Nephron progenitor cell (in vitro differentiated cells): ENCODE measurements around the gene SULT2A1.
A peak's percentile ranks its signal among the peaks of the same experiment; 100 is the strongest.
"Not testable (repeated sequence)": the region's sequence is repeated elsewhere in the genome, so short reads cannot be mapped to it uniquely, and the experiment has no call there.

Experiments
- DNase-seq: peaks from one replicate; pipeline ENCODE4 v3.0.0; 2021
- H3K27ac Mint-ChIP-seq: 2 replicates; pipeline ENCODE4 v1.8.0; 2021; ENCODE audit warnings: mild to moderate bottlenecking, moderate library complexity, mixed read lengths
- H3K27me3 Mint-ChIP-seq: 2 replicates; pipeline ENCODE4 v1.8.0; 2021; ENCODE audit warnings: mild to moderate bottlenecking, low read depth, mixed read lengths; ENCODE audit not compliant: poor library complexity
- H3K36me3 Mint-ChIP-seq: 2 replicates; pipeline ENCODE4 v1.8.0; 2021; ENCODE audit warnings: low read depth, mixed read lengths
- H3K4me1 Mint-ChIP-seq: 2 replicates; pipeline ENCODE4 v1.8.0; 2021; ENCODE audit warnings: mixed read lengths
- H3K4me3 Mint-ChIP-seq: 2 replicates; pipeline ENCODE4 v1.8.0; 2021; ENCODE audit warnings: mild to moderate bottlenecking, moderate library complexity, mixed read lengths
- H3K9me3 Mint-ChIP-seq: 2 replicates; pipeline ENCODE4 v1.8.0; 2021; ENCODE audit warnings: mild to moderate bottlenecking, moderate library complexity, mixed read lengths
- CTCF ChIP-seq: fragments of 200-600 bp; sonication (generic); IDR thresholded peaks from 2 replicates; pipeline ENCODE4 v1.5.0; 2021; ENCODE audit warnings: antibody characterized with exemption

The SULT2A1 gene

DNA sequence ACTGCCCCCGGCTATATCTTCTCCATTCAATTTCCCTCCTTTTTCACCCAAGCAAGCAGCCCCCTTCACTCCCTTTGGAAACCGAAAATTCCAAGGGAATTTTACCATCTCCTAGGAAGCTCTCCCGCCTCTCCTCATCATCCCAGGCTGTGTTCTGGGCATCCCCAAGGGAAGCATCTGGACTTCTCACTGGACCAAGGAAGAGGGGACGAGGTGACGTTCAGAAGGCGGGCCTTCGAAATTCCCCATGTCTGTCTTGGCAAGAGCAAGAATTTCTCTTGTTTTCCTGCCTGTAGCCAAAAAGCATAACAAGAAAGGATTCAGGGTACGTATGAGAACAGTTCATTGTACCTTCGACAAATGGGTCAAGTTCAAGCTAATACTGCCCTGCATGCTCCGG, 20.9 kb downstream of the SULT2A1 start:
- TF ChIP-seq CTCF, result no peak
- DNase-seq, result no peak
- no peaks in the 10 kb centered on the region for H3K36me3 Mint-ChIP-seq
- H3K27ac Mint-ChIP-seq, result no peak overlapping the region
- peaks cover 7% of the 10 kb centered on the region for H3K4me1 Mint-ChIP-seq
- no peak overlapping the region for H3K4me3 Mint-ChIP-seq
- peaks cover 8% of the 10 kb centered on the region for H3K27me3 Mint-ChIP-seq
- peaks cover 8% of the 10 kb centered on the region for H3K9me3 Mint-ChIP-seq

- H3K36me3 Mint-ChIP-seq, result no peaks in the 10 kb centered on the region
- peak; percentile 98 for DNase-seq
- H3K4me1 Mint-ChIP-seq, result peaks cover 7% of the 10 kb centered on the region
- peaks cover 8% of the 10 kb centered on the region for H3K27me3 Mint-ChIP-seq
- peak overlapping the region; percentile 42 for H3K27ac Mint-ChIP-seq
- no peak overlapping the region for H3K4me3 Mint-ChIP-seq
- TF ChIP-seq CTCF, result peak; percentile 98
- H3K9me3 Mint-ChIP-seq, result peaks cover 8% of the 10 kb centered on the region
Observed at GRCh38 chr19:47863514-47863936, 22.6 kb downstream of the SULT2A1 start.

DNA sequence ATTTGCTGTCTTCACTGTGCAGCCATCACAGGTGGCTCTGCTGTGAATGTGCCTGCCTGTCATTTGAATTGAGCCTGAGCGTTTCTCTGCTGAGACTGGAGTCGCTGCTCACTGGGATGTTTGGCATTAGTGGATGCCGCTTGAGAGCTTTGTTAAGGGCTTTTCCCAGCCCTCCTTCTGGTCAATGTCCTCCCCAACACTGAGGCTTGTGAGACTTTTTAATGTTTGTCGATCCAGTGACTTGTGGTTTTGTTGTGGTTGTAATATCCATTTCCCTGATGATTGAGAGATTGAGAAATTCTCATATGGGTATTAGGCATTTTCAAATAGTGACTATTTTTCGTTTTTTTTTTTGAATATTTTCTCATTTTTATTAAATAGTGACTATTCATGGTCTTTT, 24.5 kb downstream of the SULT2A1 start:
- Mint-ChIP-seq H3K27ac (no peak overlapping the region), H3K4me3 (no peak overlapping the region), H3K27me3 (peaks cover 8% of the 10 kb centered on the region), H3K9me3 (peaks cover 8% of the 10 kb centered on the region), H3K4me1 (peaks cover 7% of the 10 kb centered on the region), H3K36me3 (no peaks in the 10 kb centered on the region)
- no peak for TF ChIP-seq CTCF
- no peak for DNase-seq

DNA sequence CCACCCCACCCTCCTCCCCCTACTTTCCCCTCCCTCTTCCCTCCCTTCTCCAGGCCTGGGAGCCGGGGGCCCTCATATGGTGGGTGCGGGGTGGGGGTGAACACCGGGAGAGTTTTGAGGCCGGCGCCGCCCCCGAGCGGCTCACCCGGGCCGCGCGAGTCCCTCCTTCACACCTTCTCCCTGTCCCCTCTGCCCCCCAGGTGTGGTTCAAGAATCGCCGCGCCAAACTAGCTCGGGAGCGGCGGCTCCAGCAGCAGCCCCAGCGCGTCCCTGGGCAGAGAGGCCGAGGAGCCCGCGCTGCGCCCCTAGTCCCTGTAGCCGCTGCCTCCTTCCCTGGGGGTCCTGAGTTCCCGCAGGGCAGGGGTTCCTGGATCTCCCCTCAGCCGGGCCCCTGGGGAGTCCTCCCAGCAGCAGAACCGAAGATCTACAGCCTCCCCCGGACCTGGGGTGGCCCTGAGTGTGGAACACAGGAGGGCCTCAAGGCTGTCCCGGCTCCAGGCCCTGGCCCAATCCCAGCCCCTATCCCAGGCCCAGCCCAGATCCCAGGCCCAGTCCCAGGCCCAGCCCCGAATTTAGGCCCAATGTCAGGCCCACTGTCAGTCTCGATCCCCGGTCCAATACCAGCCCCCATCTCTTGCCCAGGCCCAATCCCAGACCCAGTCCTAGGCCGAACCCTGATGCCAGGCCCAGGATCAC, 25.4 kb downstream of the SULT2A1 start:
- DNase-seq, result no peak
- H3K36me3 Mint-ChIP-seq, result no peaks in the 10 kb centered on the region
- peaks cover 12% of the 10 kb centered on the region for H3K27me3 Mint-ChIP-seq
- peaks cover 7% of the 10 kb centered on the region for H3K4me1 Mint-ChIP-seq
- H3K27ac Mint-ChIP-seq, result no peak overlapping the region
- H3K4me3 Mint-ChIP-seq, result no peak overlapping the region
- peaks cover 8% of the 10 kb centered on the region for H3K9me3 Mint-ChIP-seq
- TF ChIP-seq CTCF, result no peak

GRCh38 chr19:47859838-47860237, 26.3 kb downstream of the SULT2A1 start:
- not testable (repeated sequence) for H3K36me3 Mint-ChIP-seq, DNase-seq, H3K4me1 Mint-ChIP-seq, H3K27ac Mint-ChIP-seq, H3K9me3 Mint-ChIP-seq, H3K4me3 Mint-ChIP-seq
- peaks cover 13% of the 10 kb centered on the region for H3K27me3 Mint-ChIP-seq

GRCh38 chr19:47858646-47859285, 27.3 kb downstream of the SULT2A1 start, which contains the start of gene TPRX2:
Gene TPRX2 (plus strand): TSS chr19:47859235. CDS start chr19:47859247, 12 bp downstream.
- peaks cover 14% of the 10 kb centered on the region for H3K27me3 Mint-ChIP-seq
- not testable (repeated sequence) for H3K27ac Mint-ChIP-seq, H3K9me3 Mint-ChIP-seq

GRCh38 chr19:47858231-47858630, 27.9 kb downstream of the SULT2A1 start:
- H3K4me1 Mint-ChIP-seq, H3K9me3 Mint-ChIP-seq, H3K4me3 Mint-ChIP-seq, H3K36me3 Mint-ChIP-seq, DNase-seq, H3K27ac Mint-ChIP-seq: not testable (repeated sequence)
- H3K27me3 Mint-ChIP-seq, result peaks cover 16% of the 10 kb centered on the region

More at GRCh38 chr19:47858646-47859285, 27.3 kb downstream of the SULT2A1 start, which contains the start of gene TPRX2:
- not testable (repeated sequence) for H3K4me1 Mint-ChIP-seq, DNase-seq, H3K36me3 Mint-ChIP-seq, H3K4me3 Mint-ChIP-seq
